ENCODE measurements around the gene KRTAP9-2. TPM values are rescaled to one million over a fixed set of nuclear protein-coding genes. Genes with fewer than 3 reads are reported as not detected.
"Not testable (repeated sequence)": the region's sequence is repeated elsewhere in the genome, so short reads cannot be mapped to it uniquely, and the experiment has no call there.

KRTAP9-2 gene
- polyA plus RNA-seq, 3 donors: not detected

DNA sequence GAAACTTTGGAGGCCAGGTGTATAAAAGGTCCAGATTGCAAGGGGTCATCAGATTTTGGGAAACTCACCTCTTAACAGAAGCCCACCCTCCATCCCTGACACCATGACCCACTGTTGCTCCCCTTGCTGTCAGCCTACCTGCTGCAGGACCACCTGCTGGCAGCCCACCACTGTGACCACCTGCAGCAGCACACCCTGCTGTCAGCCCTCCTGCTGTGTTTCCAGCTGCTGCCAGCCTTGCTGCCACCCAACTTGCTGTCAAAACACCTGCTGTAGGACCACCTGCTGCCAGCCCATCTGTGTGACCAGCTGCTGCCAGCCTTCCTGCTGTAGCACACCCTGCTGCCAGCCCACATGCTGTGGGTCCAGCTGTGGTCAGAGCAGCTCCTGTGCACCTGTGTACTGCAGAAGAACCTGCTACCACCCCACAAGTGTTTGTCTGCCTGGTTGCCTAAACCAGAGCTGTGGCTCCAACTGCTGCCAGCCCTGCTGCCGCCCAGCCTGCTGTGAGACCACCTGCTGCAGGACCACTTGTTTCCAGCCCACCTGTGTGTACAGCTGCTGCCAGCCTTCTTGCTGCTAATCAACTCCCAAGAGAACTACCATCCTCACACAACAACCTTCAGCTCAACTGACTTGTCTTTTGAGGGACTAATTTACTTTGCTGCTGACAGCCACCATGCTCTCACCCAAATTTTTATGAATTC is 6.1 kb downstream of the KRTAP9-2 start, which contains the start of gene KRTAP9-3:
Gene KRTAP9-3, plus strand, starts transcription at position 51 of the 707 bp plus-strand sequence. Its CDS starts 53 bp downstream, at position 104.
- DNase-seq: not testable (repeated sequence)

DNA sequence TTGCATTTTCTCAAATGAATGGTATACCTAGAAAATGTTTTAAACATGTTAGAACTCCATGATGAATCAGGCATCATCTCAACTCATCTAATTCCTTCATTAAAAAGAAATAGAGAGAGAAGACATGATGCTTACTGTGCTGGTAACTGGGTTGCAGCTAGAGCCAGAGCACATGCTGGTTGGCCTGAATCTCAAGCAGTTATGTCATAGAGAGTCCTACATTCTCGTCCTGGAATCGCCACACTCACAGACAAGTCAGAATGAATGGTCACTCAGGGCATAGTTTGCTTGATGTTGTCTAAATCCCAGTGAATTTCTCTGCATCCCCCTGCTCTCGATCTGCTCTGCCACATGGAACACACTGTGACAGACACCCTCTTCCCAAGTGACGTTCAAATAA is 10.7 kb downstream of the KRTAP9-2 start:
- not testable (repeated sequence) for DNase-seq

GRCh38 chr17:41237949-41238437 is 11.5 kb downstream of the KRTAP9-2 start, which contains the start of gene KRTAP9-8:
TSS of gene KRTAP9-8 (plus strand) at chr17:41237999. CDS start at chr17:41238052, 53 bp downstream.
- DNase-seq: not testable (repeated sequence)

DNA sequence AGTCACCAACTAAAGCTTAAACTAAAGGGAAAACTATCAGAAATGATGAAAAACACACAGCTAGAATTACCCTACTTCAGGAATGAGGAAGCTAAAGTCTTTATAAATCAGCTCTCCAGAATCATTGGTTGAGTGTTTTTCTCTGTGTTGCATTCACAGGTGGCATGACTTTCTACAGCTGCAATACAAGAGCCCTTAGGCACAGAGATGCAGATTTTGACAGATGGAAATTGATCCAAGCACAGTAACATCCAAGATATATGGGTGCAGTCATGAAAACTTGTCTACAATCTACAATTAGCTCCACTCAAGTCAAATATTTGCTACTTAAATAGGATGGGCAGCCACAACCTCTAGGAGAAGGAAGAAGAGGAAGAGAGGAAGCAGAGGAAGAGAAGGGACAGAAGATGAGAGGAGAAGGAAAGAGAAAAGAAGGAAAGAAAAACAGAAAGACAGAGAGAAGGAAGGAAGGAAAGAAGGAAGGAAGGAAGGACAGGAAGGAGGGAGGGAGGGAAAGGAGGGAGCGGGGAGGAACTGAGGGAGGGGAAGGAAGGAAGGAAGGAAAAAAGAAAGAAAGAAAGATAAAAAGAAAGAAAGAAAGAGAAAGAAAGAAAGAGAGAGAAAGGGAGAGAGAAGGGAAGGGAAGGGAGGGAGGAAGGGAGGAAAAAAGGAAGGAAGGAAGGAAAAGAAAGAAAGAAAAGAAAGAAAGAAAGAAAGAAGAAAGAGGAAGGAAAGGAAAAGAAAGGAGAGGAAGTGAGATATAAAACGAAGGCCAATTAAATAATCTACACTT is 20.7 kb downstream of the KRTAP9-2 start:
- not testable (repeated sequence) for DNase-seq

- not testable (repeated sequence) for DNase-seq
These were observed 23.3 kb downstream of the KRTAP9-2 start, which contains the start of gene KRTAP9-4 for GRCh38 chr17:41249637-41250240. TSS of gene KRTAP9-4 (plus strand) at chr17:41249687. CDS start at chr17:41249721, 34 bp downstream.

- no peak for DNase-seq
These were observed 24.8 kb downstream of the KRTAP9-2 start for GRCh38 chr17:41251261-41251660.

DNA sequence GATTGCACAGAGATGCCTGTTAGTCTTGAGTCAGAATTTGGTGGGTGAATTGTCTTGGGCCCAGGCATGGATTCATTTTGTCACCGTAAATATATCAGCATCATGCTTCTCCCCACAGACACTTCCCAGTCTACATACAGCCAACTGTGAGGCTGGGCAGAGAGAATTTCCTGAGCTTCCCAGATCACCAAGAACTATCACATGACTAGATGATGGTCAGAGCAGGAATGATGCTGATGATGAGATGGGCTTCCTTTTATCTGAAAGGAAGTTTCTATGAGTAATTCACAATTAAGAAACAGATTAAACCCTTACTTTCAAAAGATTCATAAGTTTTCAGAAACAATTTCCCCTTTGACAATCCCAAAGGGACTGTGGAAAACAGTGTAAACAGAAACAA is 28.4 kb downstream of the KRTAP9-2 start:
- no peak for DNase-seq

DNA sequence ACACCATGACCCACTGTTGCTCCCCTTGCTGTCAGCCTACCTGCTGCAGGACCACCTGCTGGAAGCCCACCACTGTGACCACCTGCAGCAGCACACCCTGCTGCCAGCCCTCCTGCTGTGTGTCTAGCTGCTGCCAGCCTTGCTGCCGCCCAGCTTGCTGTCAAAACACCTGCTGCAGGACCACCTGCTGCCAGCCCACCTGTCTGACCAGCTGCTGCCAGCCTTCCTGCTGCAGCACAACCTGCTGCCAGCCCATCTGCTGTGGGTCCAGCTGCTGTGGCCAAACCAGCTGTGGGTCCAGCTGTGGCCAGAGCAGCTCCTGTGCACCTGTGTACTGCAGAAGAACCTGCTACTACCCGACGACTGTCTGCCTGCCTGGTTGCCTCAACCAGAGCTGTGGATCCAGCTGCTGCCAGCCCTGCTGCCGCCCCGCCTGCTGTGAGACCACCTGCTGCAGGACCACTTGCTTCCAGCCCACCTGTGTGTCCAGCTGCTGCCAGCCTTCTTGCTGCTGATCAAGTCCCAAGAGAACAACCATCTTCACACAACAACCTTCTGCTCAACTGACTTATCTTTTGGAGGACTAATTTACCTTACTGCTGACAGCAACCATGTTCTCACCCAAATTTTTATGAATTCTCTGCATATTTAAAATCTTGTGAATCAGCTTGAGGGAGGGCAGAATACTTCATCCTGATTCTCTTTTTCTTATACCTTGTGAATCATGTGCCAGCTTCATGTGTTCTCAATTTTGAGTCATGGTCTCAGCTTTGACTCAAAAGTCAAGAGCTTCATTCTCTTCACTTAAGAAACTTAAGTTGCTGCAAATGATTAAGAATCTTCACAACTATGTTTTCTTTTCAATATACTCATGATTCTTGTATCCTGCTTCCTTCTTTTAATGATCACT is 29.2 kb downstream of the KRTAP9-2 start, which contains the start of gene KRTAP9-9:
Gene KRTAP9-9, plus strand, starts transcription at position 4 of the 910 bp plus-strand sequence.
- DNase-seq: not testable (repeated sequence)

DNA sequence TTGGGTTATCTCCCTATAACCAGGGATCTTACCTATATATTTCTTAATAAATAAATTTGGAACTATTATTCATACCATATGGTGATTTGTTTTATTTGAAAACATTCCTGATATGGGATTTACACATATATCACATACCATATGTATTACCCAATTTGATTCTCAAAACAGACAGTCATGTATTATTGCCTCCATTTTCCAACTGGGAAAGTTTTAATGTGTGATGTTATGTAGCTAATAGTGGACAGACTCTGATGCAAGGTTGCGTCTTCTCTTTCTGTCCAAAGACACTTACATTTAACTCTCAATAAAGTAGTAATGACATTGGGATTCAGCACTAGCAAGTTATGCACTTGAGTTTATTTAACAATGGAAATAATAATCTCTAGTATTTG is 29.8 kb downstream of the KRTAP9-2 start:
- no peak for DNase-seq

DNA sequence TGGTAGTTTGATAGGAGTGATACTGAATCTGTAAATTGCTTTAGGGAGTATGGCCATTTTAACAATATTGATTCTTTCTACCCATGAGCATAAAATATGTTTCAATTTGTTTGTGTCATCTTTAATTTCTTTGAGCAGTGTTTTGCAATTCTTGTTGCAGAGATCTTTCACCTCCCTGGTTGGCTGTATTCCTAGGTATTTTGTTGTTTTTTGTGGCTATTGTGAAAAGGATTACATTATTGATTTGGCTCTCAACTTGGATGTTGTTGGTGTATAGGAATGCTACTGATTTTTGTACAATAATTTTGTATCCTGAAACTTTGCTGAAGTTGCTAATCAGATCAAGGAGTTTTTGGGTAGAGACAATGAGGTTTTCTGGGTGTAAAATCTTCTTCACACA is 32.0 kb downstream of the KRTAP9-2 start:
- no peak for DNase-seq

GRCh38 chr17:41263212-41263611 is 36.8 kb downstream of the KRTAP9-2 start:
- DNase-seq: no peak

- DNase-seq: no peak
These were observed 38.2 kb downstream of the KRTAP9-2 start for GRCh38 chr17:41264599-41264998.

DNA sequence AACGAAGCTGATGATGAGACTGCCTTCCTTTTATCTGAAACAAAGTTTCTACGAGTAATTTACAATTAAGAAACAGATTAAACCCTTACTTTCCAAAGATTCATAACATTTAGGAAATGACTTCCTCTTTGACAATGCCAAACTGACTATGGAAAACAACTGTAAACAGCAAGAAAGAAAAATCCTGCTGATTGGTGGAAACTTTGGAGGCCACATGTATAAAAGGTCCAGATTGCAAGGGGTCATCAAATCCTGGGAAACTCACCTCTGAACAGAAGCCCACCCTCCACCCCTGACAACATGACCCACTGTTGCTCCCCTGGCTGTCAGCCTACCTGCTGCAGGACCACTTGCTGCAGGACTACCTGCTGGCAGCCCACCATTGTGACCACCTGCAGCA is 38.6 kb downstream of the KRTAP9-2 start, which contains the start of gene KRTAP9-6:
Gene KRTAP9-6, plus strand, starts transcription at position 301 of the 400 bp plus-strand sequence. Its CDS starts 0 bp downstream, at position 301.
- no peak for DNase-seq

DNA sequence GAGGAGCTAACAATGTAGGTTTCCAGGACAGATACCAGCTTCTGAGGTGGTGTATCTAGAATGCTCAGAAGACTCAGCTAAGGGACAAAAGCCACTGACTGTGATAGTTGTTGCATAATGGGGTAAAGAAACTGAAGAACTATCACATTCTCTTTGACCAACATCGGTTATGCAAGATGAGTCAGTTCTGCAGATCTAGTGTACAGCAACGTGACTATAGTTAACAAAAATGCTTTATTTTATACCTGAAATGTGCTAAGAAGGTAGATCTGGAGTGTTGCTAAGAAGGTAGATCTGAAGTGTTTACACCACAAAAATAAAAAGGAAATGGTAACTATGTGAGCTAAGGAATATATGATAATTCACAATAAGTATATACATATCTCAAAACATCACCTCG is 41.3 kb downstream of the KRTAP9-2 start:
- DNase-seq: no peak

- DNase-seq: not testable (repeated sequence)
These were observed 44.9 kb downstream of the KRTAP9-2 start for GRCh38 chr17:41271323-41271722.

GRCh38 chr17:41271858-41272257 is 45.4 kb downstream of the KRTAP9-2 start:
- DNase-seq: no peak

DNA sequence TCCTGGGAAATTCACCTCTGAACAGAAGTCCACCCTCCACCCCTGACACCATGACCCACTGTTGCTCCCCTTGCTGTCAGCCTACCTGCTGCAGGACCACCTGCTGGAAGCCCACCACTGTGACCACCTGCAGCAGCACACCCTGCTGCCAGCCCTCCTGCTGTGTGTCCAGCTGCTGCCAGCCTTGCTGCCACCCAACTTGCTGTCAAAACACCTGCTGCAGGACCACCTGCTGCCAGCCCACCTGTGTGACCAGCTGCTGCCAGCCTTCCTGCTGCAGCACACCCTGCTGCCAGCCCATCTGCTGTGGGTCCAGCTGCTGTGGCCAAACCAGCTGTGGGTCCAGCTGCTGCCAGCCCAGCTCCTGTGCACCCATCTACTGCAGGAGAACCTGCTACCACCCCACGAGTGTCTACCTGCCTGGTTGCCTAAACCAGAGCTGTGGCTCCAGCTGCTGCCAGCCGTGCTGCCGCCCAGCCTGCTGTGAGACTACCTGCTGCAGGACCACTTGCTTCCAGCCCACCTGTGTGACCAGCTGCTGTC is 49.3 kb downstream of the KRTAP9-2 start, which contains the start of gene KRTAP9-7:
Gene KRTAP9-7, plus strand, starts transcription at position 51 of the 543 bp plus-strand sequence. Its CDS starts 0 bp downstream, at position 51.
- DNase-seq: not testable (repeated sequence)
